Left lung (tissue), 10 donors: ENCODE results near the gene SAMD3. TPM values are rescaled to one million over a fixed set of nuclear protein-coding genes. Genes with fewer than 3 reads are reported as not detected.
A peak's percentile ranks its signal among the peaks of the same experiment; 100 is the strongest.
"Not testable (repeated sequence)": the region's sequence is repeated elsewhere in the genome, so short reads cannot be mapped to it uniquely, and the experiment has no call there.

Experiments used
- ATAC-seq: fragments of 200-7000 bp; cut with Tn5 transposase; one replicate; pipeline ENCODE4 v1.9.1; 2020; ENCODE audit warnings: moderate library complexity
- DNase-seq, 4 donors: peaks; one replicate each; pipeline ENCODE4 v3.0.0-alpha.2; 2013 to 2020
- H3K27ac ChIP-seq, 2 donors: fragments of 200-600 bp; sonication (generic) in 1 of 2; one replicate each; pipeline versions ENCODE4 v1.5.0 to v1.8.0; 2020 to 2021
- H3K27me3 ChIP-seq, 2 donors: fragments of 200-600 bp; sonication (generic) in 1 of 2; one replicate each; pipeline versions ENCODE4 v1.5.0 to v1.8.0; 2020 to 2021
- H3K36me3 ChIP-seq, 2 donors: fragments of 200-600 bp; sonication (generic) in 1 of 2; one replicate each; pipeline versions ENCODE4 v1.5.0 to v1.8.0; 2020 to 2021
- H3K4me1 ChIP-seq, 2 donors: fragments of 200-600 bp; one replicate each; pipeline ENCODE4 v1.8.0; 2021
- H3K4me3 ChIP-seq, 2 donors: fragments of 200-600 bp; sonication (generic) in 1 of 2; one replicate each; pipeline versions ENCODE4 v1.5.0 to v1.8.0; 2020 to 2021; ENCODE audit warnings: mild to moderate bottlenecking in 1 of 2
- H3K9me3 ChIP-seq, 2 donors: fragments of 200-600 bp; sonication (generic) in 1 of 2; one replicate each; pipeline versions ENCODE4 v1.5.0 to v1.8.0; 2020 to 2021
- CTCF ChIP-seq, 2 donors: fragments of 200-600 bp; sonication (generic) in 1 of 2; IDR thresholded peaks; one replicate each; pipeline versions ENCODE4 v1.5.0 to v1.8.0; 2021; ENCODE audit warnings: antibody characterized with exemption in 2 of 2
- intact Hi-C, 2 donors: fragments of 100-400 bp; cut with DNase I; formaldehyde crosslinking; loops; one replicate each; pipeline versions ENCODE4 v1.11.2 to v1.14.2; 2022
- polyA plus RNA-seq, 6 donors: library from polyadenylated mRNA; unstranded; fragments of 120-200 nt; gene quantifications; one replicate each; pipeline ENCODE4 v1.2.1, GENCODE V29; 2013; ENCODE audit not compliant: insufficient read length in 6 of 6
- total RNA-seq, 2 donors: library from RNA; stranded (reverse); fragmentation: NEBNext Ultra II Directional; extraction: Animal tissue kit (Norgen Biotek cat#: 25700); gene quantifications; one replicate each; pipeline ENCODE4 v1.2.1, GENCODE V29; 2021
- donor health status: DM: no; HTN: yes; CAD: no.
- donor health status: DM: no; HTN: no; CAD: no.

The SAMD3 gene
- total and polyA plus RNA-seq, 8 donors, result 0.56 to 2.7 (median 1.4) TPM

GRCh38 chr6:130240232-130240631 lies 17.5 kb upstream of the SAMD3 start:
- Histone ChIP-seq H3K4me1 (no peaks in the 10 kb centered on the region), H3K9me3 (no peaks in the 10 kb centered on the region), H3K27me3 (no peaks in the 10 kb centered on the region), H3K36me3 (no peaks in the 10 kb centered on the region), H3K27ac (no peak overlapping the region), H3K4me3 (no peak overlapping the region)
- DNase-seq (no peak), ATAC-seq (peak; percentile 26)
- no peak for TF ChIP-seq CTCF (IDR thresholded peaks at IDR 0.05)
- intact Hi-C loops, result no loop called here

- Histone ChIP-seq H3K4me1 (no peaks in the 10 kb centered on the region), H3K27ac (no peak overlapping the region), H3K27me3 (no peaks in the 10 kb centered on the region), H3K36me3 (no peaks in the 10 kb centered on the region), H3K4me3 (no peak overlapping the region), H3K9me3 (no peaks in the 10 kb centered on the region)
- DNase-seq (no peak), ATAC-seq (no peak)
- no peak for TF ChIP-seq CTCF (IDR thresholded peaks at IDR 0.05)
- intact Hi-C loops, result no loop called here
Observed at GRCh38 chr6:130239755-130240154, 17.0 kb upstream of the SAMD3 start.

GRCh38 chr6:130233330-130233729 lies 10.6 kb upstream of the SAMD3 start:
- no peak for TF ChIP-seq CTCF (IDR thresholded peaks at IDR 0.05)
- intact Hi-C loops, result no loop called here
- H3K4me1 ChIP-seq, result no peaks in the 10 kb centered on the region
- no peaks in the 10 kb centered on the region for H3K9me3 ChIP-seq
- H3K27ac ChIP-seq, result no peak overlapping the region
- ATAC-seq (no peak), DNase-seq (no peak)
- H3K4me3 ChIP-seq, result no peak overlapping the region
- H3K27me3 ChIP-seq, result no peaks in the 10 kb centered on the region
- H3K36me3 ChIP-seq, result no peaks in the 10 kb centered on the region

GRCh38 chr6:130230531-130230930 lies 7.8 kb upstream of the SAMD3 start:
- H3K36me3 ChIP-seq, H3K4me3 ChIP-seq, H3K4me1 ChIP-seq, H3K27me3 ChIP-seq, ATAC-seq, DNase-seq, H3K9me3 ChIP-seq, H3K27ac ChIP-seq, intact Hi-C loops: not testable (repeated sequence)

GRCh38 chr6:130229645-130230044 lies 6.9 kb upstream of the SAMD3 start:
- H3K4me1 ChIP-seq, result no peaks in the 10 kb centered on the region
- TF ChIP-seq CTCF (IDR thresholded peaks at IDR 0.05), result no peak
- H3K36me3 ChIP-seq, result no peaks in the 10 kb centered on the region
- H3K4me3 ChIP-seq, result no peak overlapping the region
- H3K9me3 ChIP-seq, result no peaks in the 10 kb centered on the region
- no peak for ATAC-seq
- DNase-seq, result no peak
- H3K27me3 ChIP-seq, result no peaks in the 10 kb centered on the region
- H3K27ac ChIP-seq, result no peak overlapping the region
- intact Hi-C loops, result no loop called here

- ATAC-seq (no peak), DNase-seq (no peak)
- H3K9me3 ChIP-seq, result no peaks in the 10 kb centered on the region
- no peaks in the 10 kb centered on the region for H3K4me1 ChIP-seq
- no peak overlapping the region for H3K4me3 ChIP-seq
- H3K36me3 ChIP-seq, result no peaks in the 10 kb centered on the region
- TF ChIP-seq CTCF (IDR thresholded peaks at IDR 0.05), result no peak
- intact Hi-C loops, result no loop called here
- no peak overlapping the region for H3K27ac ChIP-seq
- H3K27me3 ChIP-seq, result no peaks in the 10 kb centered on the region
Observed at GRCh38 chr6:130223508-130223907, 757 bp upstream of the SAMD3 start.
